Ovary (tissue), 9 donors: ENCODE results near the gene CNTNAP5. TPM values are rescaled to one million over a fixed set of nuclear protein-coding genes. Genes with fewer than 3 reads are reported as not detected.
"Not testable (repeated sequence)": the region's sequence is repeated elsewhere in the genome, so short reads cannot be mapped to it uniquely, and the experiment has no call there.

Experiments used
- DNase-seq, 5 donors: peaks; one replicate each; pipeline ENCODE4 v3.0.0-alpha.2; 2019 to 2020
- H3K27ac ChIP-seq, 2 donors: fragments of 200-600 bp; one replicate each; pipeline versions ENCODE4 v1.5.1 to v1.8.0; 2019 to 2022
- H3K27me3 ChIP-seq: fragments of 200-600 bp; one replicate; pipeline ENCODE4 v1.8.0; 2022
- H3K36me3 ChIP-seq: fragments of 200-600 bp; sonication (generic); one replicate; pipeline ENCODE4 v1.5.1; 2019
- H3K4me1 ChIP-seq: one replicate; pipeline ENCODE4 v1.8.1; 2013; ENCODE audit warnings: mild to moderate bottlenecking, moderate library complexity; ENCODE audit not compliant: insufficient read depth
- H3K4me3 ChIP-seq: fragments of 200-600 bp; sonication (generic); one replicate; pipeline ENCODE4 v1.5.1; 2017
- H3K9me3 ChIP-seq, 2 donors: fragments of 200-600 bp in 1 of 2; sonication (generic) in 1 of 2; one replicate each; pipeline versions ENCODE4 v1.5.1 to v1.8.1; 2013 to 2019; ENCODE audit warnings: mild to moderate bottlenecking in 1 of 2, moderate library complexity in 1 of 2
- CTCF ChIP-seq, 3 donors: fragments of 450-650 bp in 2 of 3; fragments of 200-600 bp in 1 of 3; IDR thresholded peaks; one replicate each; pipeline versions ENCODE4 v1.5.1 to v1.8.0; 2016 to 2022; ENCODE audit warnings: antibody characterized with exemption in 3 of 3, mild to moderate bottlenecking in 1 of 3
- EP300 ChIP-seq: sonication (generic); formaldehyde crosslinking; IDR thresholded peaks from one replicate; pipeline ENCODE4 v1.6.1; 2017; ENCODE audit warnings: antibody characterized with exemption
- POLR2A ChIP-seq: fragments of 450-650 bp; IDR thresholded peaks from one replicate; pipeline ENCODE4 v1.6.1; 2017; ENCODE audit warnings: antibody characterized with exemption, mild to moderate bottlenecking, moderate library complexity
- WGBS, 3 donors: extraction: QIAGEN DNeasy Blood & Tissue Kit in 1 of 3; methylation state at CpG; one replicate each; pipeline versions ENCODE4 v1.1.5 to v1.1.7; 2013 to 2017; 5-methylcytosine and 5-hydroxymethylcytosine counted together
- intact Hi-C, 4 donors: fragments of 100-400 bp; cut with DNase I; formaldehyde crosslinking; loops; one replicate each; pipeline versions ENCODE4 v1.11.0 to v1.15.1; 2022 to 2023
- polyA plus RNA-seq, 2 donors: library from polyadenylated mRNA; stranded (reverse); fragments of 200-250 nt in 1 of 2; fragments of 350-450 nt in 1 of 2; fragmentation: Illumina TruSeq in 1 of 2; extraction: RNeasy Lipid Tissue Mini Kit (QIAGEN cat#74804) in 1 of 2; gene quantifications; one replicate each; pipeline ENCODE4 v1.2.3, GENCODE V29; 2013 to 2014
- total RNA-seq, 7 donors: library from RNA; depleted of rRNA in 2 of 7; stranded (reverse); fragments of >200 nt in 2 of 7; fragmentation: NEBNext Ultra II Directional in 3 of 7; extraction: Animal tissue kit (Norgen Biotek cat#: 25700) in 3 of 7; gene quantifications; one replicate each; pipeline versions ENCODE4 v1.1.0 to v1.2.4, GENCODE V29; 2016 to 2023
- donor health status: DM: no; HTN: no; CAD: no; lungs with moderate emphysema.
- donor health status: DM: no; HTN: no; CAD: no.
- donor health status: Bipolar disorder and iron deficiency.
- donor health status: DM: yes; HTN: yes; CAD: no.
- donor health status: DM: no; HTN: no; CAD: no.
- donor health status: DM: yes; HTN: yes; CAD: no.

CNTNAP5 gene
- total and polyA plus RNA-seq, 9 donors: not detected

DNA sequence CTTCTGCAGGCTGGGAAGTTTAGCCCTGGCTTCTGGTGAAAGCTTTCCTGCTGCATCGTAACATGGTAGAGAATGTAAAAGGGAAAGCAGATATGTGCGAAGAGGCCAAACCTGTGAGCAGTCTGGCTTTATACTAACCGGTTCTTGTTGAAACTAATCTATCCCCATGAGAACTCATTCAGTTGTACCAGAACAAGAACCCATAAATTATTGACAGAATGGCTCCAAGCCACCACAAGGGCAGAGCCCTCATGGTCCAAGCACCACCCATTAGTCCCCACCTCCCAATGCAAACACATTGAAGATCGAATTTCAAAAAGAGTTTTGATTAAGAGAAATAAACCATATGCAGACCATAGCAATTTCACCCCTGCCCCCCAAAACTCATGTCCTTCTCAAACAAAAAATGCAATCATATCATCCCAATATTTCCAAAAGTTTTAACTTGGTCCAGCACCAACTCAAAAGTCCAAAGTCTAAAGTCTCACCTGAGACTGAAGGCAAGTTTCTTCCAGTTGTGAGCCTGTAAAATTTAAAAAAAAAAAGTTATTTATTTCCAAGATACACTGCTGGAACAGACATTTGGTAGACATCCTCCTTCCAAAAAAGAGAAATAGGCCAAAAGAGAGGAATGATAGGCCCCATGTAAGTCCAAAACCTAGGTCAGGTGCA lies 318.9 kb downstream of the CNTNAP5 start:
- no peak overlapping the region for H3K27ac ChIP-seq
- 76 to 82% (median 78%) methylated on average over 4 of the region's 4 CpGs for WGBS, 3 donors
- H3K36me3 ChIP-seq: no peaks in the 10 kb centered on the region
- TF ChIP-seq CTCF (IDR thresholded peaks at IDR 0.05) (no peak), EP300 (no peak), POLR2A (no peak)
- no peaks in the 10 kb centered on the region for H3K4me1 ChIP-seq
- H3K9me3 ChIP-seq: no peaks in the 10 kb centered on the region
- intact Hi-C loops: no loop called here
- H3K27me3 ChIP-seq: no peaks in the 10 kb centered on the region
- DNase-seq: no peak
- H3K4me3 ChIP-seq: no peak overlapping the region

DNA sequence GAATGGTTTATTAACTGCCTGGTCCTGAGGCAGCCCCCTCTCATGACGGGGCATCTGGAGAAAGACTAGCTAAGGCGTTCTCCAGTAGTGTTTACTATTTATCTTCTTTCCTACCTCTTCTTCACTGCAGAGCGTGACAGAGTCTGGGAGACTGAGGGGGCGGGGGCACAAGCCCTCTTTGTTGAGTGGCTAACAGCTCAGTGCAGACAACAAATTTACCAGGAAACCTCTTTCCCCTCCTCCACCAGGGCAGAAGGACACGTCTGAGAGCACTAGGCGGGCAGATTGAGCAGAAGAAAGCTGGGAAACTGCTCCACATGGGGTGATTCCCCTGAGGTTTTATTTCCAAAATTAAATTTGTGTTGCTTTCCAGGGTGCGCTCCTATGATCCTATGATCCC lies 322.1 kb downstream of the CNTNAP5 start:
- Histone ChIP-seq H3K4me1 (no peaks in the 10 kb centered on the region), H3K4me3 (no peak overlapping the region), H3K27ac (no peak overlapping the region), H3K9me3 (no peaks in the 10 kb centered on the region), H3K36me3 (no peaks in the 10 kb centered on the region), H3K27me3 (no peaks in the 10 kb centered on the region)
- TF ChIP-seq EP300 (no peak), CTCF (IDR thresholded peaks at IDR 0.05) (no peak)
- DNase-seq: no peak
- intact Hi-C loops: no loop called here
- 63 to 80% (median 74%) methylated on average over 7 of the region's 7 CpGs for whole genome bisulfite sequencing, 3 donors

GRCh38 chr2:124353656-124354055 lies 328.6 kb downstream of the CNTNAP5 start:
- H3K9me3 ChIP-seq: no peaks in the 10 kb centered on the region
- no peak for DNase-seq
- no peak for TF ChIP-seq POLR2A
- no peak for TF ChIP-seq CTCF (IDR thresholded peaks at IDR 0.05)
- no peak for TF ChIP-seq EP300
- H3K27me3 ChIP-seq: no peaks in the 10 kb centered on the region
- H3K27ac ChIP-seq: no peak overlapping the region
- no peaks in the 10 kb centered on the region for H3K36me3 ChIP-seq
- no peak overlapping the region for H3K4me3 ChIP-seq
- no peaks in the 10 kb centered on the region for H3K4me1 ChIP-seq
- intact Hi-C loops: no loop called here

GRCh38 chr2:124354466-124354865 lies 329.4 kb downstream of the CNTNAP5 start:
- Histone ChIP-seq H3K4me3 (no peak overlapping the region), H3K9me3 (no peaks in the 10 kb centered on the region), H3K4me1 (no peaks in the 10 kb centered on the region), H3K36me3 (no peaks in the 10 kb centered on the region), H3K27me3 (no peaks in the 10 kb centered on the region), H3K27ac (no peak overlapping the region)
- TF ChIP-seq POLR2A (no peak), EP300 (no peak), CTCF (IDR thresholded peaks at IDR 0.05) (no peak)
- DNase-seq: no peak
- intact Hi-C loops: no loop called here
- WGBS, 3 donors: 57 to 75% (median 63%) methylated on average over 3 of the region's 3 CpGs

- H3K9me3 ChIP-seq, H3K4me3 ChIP-seq, H3K36me3 ChIP-seq, H3K27ac ChIP-seq, intact Hi-C loops, DNase-seq, H3K27me3 ChIP-seq, H3K4me1 ChIP-seq: not testable (repeated sequence)
- 96 to 97% (median 96%) methylated on average over 28 of the region's 28 CpGs for WGBS, 3 donors
Measured at GRCh38 chr2:124361966-124362365, 336.9 kb downstream of the CNTNAP5 start.
